PFSK-1 (cell line): ENCODE measurements around the gene NARS2.

Experiments used
- FOXP2 ChIP-seq: optimal IDR thresholded peaks from 2 replicates; pipeline ENCODE3; 2011; ENCODE audit warnings: borderline replicate concordance, control low read depth, inconsistent platforms; ENCODE audit not compliant: insufficient read depth; ENCODE audit errors: extremely low read length, extremely low read depth
- POLR2AphosphoS5 ChIP-seq: IDR thresholded peaks from 2 replicates; pipeline ENCODE4 v1.6.1; 2012; ENCODE audit warnings: low read depth, mild to moderate bottlenecking, control low read depth, low read length, moderate library complexity
- SIN3A ChIP-seq: IDR thresholded peaks from 2 replicates; pipeline ENCODE4 v1.6.1; 2012; ENCODE audit warnings: mild to moderate bottlenecking, low read length, moderate library complexity, borderline replicate concordance; ENCODE audit not compliant: insufficient read depth
- TAF1 ChIP-seq: IDR thresholded peaks from 2 replicates; pipeline ENCODE4 v1.6.1; 2012; ENCODE audit warnings: low read length, control low read depth, borderline replicate concordance; ENCODE audit not compliant: insufficient read depth
- TF ChIP-seq, protein P1 (sequence below), 2 experiments: IDR thresholded peaks; 2 replicates each; pipeline versions ENCODE4 v1.6.1 to v1.8.0; 2011 to 2012; ENCODE audit warnings: low read depth in 2 of 2, low read length in 2 of 2, control low read depth in 1 of 2, inconsistent platforms in 1 of 2, mild to moderate bottlenecking in 1 of 2, moderate library complexity in 1 of 2; ENCODE audit not compliant: insufficient read depth in 1 of 2

DNA sequence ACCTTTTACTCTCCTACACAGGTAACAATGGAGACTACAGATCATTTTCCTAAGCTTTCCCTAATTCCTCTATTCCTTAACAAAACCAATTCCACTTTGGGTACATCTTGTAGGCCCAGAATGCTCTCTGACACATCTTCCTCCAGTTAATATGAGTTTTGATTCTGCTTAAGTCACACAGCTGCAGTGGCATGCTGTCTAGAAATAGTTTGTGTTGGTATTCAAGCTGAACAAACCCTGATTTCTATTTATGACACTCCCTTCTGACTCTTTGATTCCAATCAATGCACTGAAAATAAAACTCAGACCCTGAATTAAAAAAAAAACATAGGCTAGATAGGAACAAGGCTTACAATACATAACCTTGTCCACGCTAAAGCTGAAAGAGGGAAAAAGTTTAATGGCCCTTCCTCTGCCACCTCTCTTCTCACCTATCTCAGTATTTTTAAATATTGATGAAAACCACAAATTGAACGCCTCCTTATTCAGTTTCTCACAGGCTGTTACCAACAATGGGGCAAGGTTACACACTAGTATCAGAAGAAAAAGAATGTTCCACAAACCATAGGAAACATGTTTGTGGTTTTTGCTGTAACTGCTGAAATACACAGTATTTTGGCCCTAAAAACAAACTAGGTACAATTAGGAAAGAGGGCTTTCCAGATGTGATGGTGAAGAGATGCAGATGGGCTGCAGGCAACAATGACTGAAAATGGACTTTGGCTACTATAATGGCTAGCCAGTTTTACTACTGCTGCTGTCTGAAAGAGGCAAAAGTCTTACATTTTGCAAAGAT lies 121.3 kb downstream of the NARS2 start:
- TF ChIP-seq FOXP2, result no peak
- no peak for TF ChIP-seq TAF1
- TF ChIP-seq POLR2AphosphoS5, result no peak
- TF ChIP-seq, protein P1, sequence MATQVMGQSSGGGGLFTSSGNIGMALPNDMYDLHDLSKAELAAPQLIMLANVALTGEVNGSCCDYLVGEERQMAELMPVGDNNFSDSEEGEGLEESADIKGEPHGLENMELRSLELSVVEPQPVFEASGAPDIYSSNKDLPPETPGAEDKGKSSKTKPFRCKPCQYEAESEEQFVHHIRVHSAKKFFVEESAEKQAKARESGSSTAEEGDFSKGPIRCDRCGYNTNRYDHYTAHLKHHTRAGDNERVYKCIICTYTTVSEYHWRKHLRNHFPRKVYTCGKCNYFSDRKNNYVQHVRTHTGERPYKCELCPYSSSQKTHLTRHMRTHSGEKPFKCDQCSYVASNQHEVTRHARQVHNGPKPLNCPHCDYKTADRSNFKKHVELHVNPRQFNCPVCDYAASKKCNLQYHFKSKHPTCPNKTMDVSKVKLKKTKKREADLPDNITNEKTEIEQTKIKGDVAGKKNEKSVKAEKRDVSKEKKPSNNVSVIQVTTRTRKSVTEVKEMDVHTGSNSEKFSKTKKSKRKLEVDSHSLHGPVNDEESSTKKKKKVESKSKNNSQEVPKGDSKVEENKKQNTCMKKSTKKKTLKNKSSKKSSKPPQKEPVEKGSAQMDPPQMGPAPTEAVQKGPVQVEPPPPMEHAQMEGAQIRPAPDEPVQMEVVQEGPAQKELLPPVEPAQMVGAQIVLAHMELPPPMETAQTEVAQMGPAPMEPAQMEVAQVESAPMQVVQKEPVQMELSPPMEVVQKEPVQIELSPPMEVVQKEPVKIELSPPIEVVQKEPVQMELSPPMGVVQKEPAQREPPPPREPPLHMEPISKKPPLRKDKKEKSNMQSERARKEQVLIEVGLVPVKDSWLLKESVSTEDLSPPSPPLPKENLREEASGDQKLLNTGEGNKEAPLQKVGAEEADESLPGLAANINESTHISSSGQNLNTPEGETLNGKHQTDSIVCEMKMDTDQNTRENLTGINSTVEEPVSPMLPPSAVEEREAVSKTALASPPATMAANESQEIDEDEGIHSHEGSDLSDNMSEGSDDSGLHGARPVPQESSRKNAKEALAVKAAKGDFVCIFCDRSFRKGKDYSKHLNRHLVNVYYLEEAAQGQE (IDR thresholded peaks at IDR 0.05; ENCODE audit: insufficient read depth in 1 of 2, low read depth in 2 of 2, low read length in 2 of 2), result no peak
- no peak for TF ChIP-seq SIN3A
